HEK293T (cell line): ENCODE measurements around the gene ALPK1.

Experiments used
- ARNT ChIP-seq: fragments of 450-650 bp; IDR thresholded peaks from 2 replicates; pipeline ENCODE4 v1.6.1; 2017; ENCODE audit warnings: mild to moderate bottlenecking
- BHLHE40 ChIP-seq: fragments of 450-650 bp; IDR thresholded peaks from 2 replicates; pipeline ENCODE4 v1.6.1; 2016; ENCODE audit warnings: mild to moderate bottlenecking, moderate library complexity, borderline replicate concordance
- CTBP1 ChIP-seq: fragments of 450-650 bp; IDR thresholded peaks from 2 replicates; pipeline ENCODE4 v1.6.1; 2016; ENCODE audit warnings: borderline replicate concordance
- FOXA1 ChIP-seq: fragments of 450-650 bp; IDR thresholded peaks from 2 replicates; pipeline ENCODE4 v1.6.1; 2016; ENCODE audit warnings: mild to moderate bottlenecking
- FOXM1 ChIP-seq: fragments of 450-650 bp; IDR thresholded peaks from 2 replicates; pipeline ENCODE4 v1.6.1; 2017; ENCODE audit warnings: mild to moderate bottlenecking, borderline replicate concordance
- HDGF ChIP-seq: fragments of 450-650 bp; IDR thresholded peaks from 2 replicates; pipeline ENCODE4 v1.6.1; 2017; ENCODE audit warnings: antibody characterized with exemption, borderline replicate concordance
- L3MBTL2 ChIP-seq: fragments of 450-650 bp; conservative IDR thresholded peaks from 2 replicates; pipeline ENCODE4 v1.6.1; 2016; ENCODE audit warnings: mild to moderate bottlenecking
- NFRKB ChIP-seq: fragments of 450-650 bp; IDR thresholded peaks from 2 replicates; pipeline ENCODE4 v1.6.1; 2016; ENCODE audit warnings: mild to moderate bottlenecking, moderate library complexity
- SUZ12 ChIP-seq: fragments of 450-650 bp; IDR thresholded peaks from 2 replicates; pipeline ENCODE4 v1.6.1; 2016; ENCODE audit warnings: mild to moderate bottlenecking
- TARDBP ChIP-seq: fragments of 450-650 bp; IDR thresholded peaks from 2 replicates; pipeline ENCODE4 v1.6.1; 2016
- ZNF384 ChIP-seq: fragments of 450-650 bp; IDR thresholded peaks from 2 replicates; pipeline ENCODE4 v1.6.1; 2016

DNA sequence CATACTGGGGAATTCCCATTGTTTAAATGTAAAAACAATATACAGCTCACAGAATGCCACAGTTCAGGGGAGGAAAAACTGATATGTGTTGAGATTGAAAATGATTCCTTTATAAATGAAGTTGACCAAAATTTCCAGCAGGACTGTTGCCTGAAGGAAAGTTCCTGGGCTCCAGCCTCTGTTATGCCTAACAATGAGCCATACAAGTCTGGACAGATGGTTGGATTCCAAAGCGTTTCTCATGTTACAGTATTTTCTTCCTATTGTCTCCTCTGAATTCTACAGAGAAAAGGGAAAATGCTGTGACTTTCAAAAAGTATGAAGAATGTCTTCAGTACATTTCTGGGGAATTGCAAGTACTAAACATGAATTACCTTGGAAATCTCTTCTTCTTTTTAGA lies 73.3 kb downstream of the ALPK1 start:
- TF ChIP-seq HDGF (no peak), NFRKB (no peak), TARDBP (no peak), CTBP1 (no peak), ARNT (no peak), BHLHE40 (no peak), ZNF384 (no peak), L3MBTL2 (no peak), SUZ12 (no peak), FOXA1 (no peak), FOXM1 (no peak)
